NCI-H2227 treated with DMSO at 0.1 percent for 48 hours (cell line): ENCODE results near the gene SEC61A2.
A peak's percentile ranks its signal among the peaks of the same experiment; 100 is the strongest.

ENCODE experiments used
- DNase-seq: peaks from one replicate; lab custom pipeline; 2025; lab: John Stamatoyannopoulos, UW

SEC61A2 gene

GRCh38 chr10:12196531-12197211 lies 67.2 kb downstream of the SEC61A2 start:
- no peak for DNase-seq

- no peak for DNase-seq
Measured at GRCh38 chr10:12198156-12198555, 68.7 kb downstream of the SEC61A2 start.

- no peak for DNase-seq
Measured at GRCh38 chr10:12200850-12201249, 71.4 kb downstream of the SEC61A2 start.

GRCh38 chr10:12201543-12201942 lies 72.1 kb downstream of the SEC61A2 start:
- no peak for DNase-seq

GRCh38 chr10:12202226-12202625 lies 72.7 kb downstream of the SEC61A2 start:
- DNase-seq: no peak

GRCh38 chr10:12205082-12205481 lies 75.6 kb downstream of the SEC61A2 start:
- no peak for DNase-seq

GRCh38 chr10:12207114-12207513 lies 77.6 kb downstream of the SEC61A2 start:
- DNase-seq: no peak

- no peak for DNase-seq
Measured at GRCh38 chr10:12208460-12208859, 79.0 kb downstream of the SEC61A2 start.

- no peak for DNase-seq
Measured at GRCh38 chr10:12212454-12212853, 83.0 kb downstream of the SEC61A2 start.

- no peak for DNase-seq
Measured at GRCh38 chr10:12213621-12214020, 84.1 kb downstream of the SEC61A2 start.

- peak; percentile 45 for DNase-seq
Measured at GRCh38 chr10:12214093-12214492, 84.6 kb downstream of the SEC61A2 start.

GRCh38 chr10:12214763-12215218 lies 85.3 kb downstream of the SEC61A2 start:
- DNase-seq: peak; percentile 30
